Adrenal gland (tissue), 5 donors: ENCODE data around the gene HPCAL4.

Source experiments
- POLR2A ChIP-seq, 2 donors: fragments of 450-650 bp; IDR thresholded peaks; one replicate each; pipeline ENCODE4 v1.6.1; 2017; ENCODE audit warnings: antibody characterized with exemption in 2 of 2, mild to moderate bottlenecking in 2 of 2, moderate library complexity in 1 of 2
- TF ChIP-seq, protein P1 (sequence below), 6 experiments: fragments of 450-650 bp in 4 of 6; fragments of 200-600 bp in 2 of 6; sonication (generic) in 1 of 6; IDR thresholded peaks; 1 replicate in 5 of 6; 2 replicates in 1 of 6; pipeline versions ENCODE4 v1.5.1 to v1.8.0; 2016 to 2021; ENCODE audit warnings: antibody characterized with exemption in 6 of 6, mild to moderate bottlenecking in 2 of 6, moderate library complexity in 1 of 6
- donor health status: DM: no; HTN: no; CAD: no.

DNA sequence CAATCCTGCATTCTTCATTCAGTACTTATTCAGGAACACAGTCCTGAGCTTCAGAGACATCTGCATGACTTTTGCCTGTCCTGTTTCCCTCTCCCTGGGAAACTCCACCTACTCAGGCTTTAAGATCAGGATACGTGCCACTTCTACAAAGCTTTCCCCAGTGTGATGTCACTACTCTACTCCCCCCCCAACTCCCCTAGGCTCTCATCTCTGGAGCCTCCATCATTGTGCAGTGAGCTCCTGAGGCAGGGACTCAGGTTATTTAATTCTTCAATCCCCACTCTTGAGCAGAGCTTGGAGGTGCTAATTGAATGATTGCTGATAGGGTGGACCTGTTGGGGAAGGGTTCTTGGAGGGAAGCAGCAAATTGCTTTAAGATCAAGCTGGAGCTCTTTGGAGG lies 20.5 kb downstream of the HPCAL4 start:
- TF ChIP-seq, protein P1, sequence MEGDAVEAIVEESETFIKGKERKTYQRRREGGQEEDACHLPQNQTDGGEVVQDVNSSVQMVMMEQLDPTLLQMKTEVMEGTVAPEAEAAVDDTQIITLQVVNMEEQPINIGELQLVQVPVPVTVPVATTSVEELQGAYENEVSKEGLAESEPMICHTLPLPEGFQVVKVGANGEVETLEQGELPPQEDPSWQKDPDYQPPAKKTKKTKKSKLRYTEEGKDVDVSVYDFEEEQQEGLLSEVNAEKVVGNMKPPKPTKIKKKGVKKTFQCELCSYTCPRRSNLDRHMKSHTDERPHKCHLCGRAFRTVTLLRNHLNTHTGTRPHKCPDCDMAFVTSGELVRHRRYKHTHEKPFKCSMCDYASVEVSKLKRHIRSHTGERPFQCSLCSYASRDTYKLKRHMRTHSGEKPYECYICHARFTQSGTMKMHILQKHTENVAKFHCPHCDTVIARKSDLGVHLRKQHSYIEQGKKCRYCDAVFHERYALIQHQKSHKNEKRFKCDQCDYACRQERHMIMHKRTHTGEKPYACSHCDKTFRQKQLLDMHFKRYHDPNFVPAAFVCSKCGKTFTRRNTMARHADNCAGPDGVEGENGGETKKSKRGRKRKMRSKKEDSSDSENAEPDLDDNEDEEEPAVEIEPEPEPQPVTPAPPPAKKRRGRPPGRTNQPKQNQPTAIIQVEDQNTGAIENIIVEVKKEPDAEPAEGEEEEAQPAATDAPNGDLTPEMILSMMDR (IDR thresholded peaks at IDR 0.05), result no peak
- no peak for TF ChIP-seq POLR2A (IDR thresholded peaks at IDR 0.05)
